NCI-H82 treated with DMSO at 0.1 percent for 48 hours (cell line): ENCODE results near the gene MANSC4.
"Not testable (repeated sequence)": the region's sequence is repeated elsewhere in the genome, so short reads cannot be mapped to it uniquely, and the experiment has no call there.

Experiments
- DNase-seq: peaks from one replicate; lab custom pipeline; 2025; ENCODE audit not compliant: unreplicated experiment; lab: John Stamatoyannopoulos, UW

Gene MANSC4

DNA sequence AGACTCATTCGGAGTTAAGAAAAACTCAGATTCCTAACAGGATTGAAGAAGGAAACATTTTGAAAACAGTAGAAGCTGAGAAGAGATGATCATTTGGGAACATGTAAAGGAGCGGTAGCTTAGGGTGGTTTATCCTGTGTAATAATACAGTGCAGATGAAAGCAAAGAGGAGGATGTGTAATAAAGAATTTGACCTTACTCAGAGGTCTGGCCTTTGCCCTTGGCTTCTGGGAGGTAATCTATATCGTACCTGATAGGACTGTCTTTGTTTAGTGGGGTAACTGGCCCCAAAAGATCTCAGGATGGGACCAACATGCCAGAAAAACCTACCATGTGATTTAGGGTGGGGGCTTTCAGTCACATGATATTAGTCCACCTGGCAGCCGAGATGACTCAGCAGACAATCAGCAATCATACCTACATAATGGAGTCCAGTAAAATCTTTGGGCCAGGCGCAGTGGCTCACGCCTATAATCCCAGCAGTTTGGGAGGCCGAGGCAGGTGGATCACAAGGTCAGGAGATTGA, 23.3 kb downstream of the MANSC4 start:
- no peak for DNase-seq

- no peak for DNase-seq
Observed at GRCh38 chr12:27754795-27755194, 25.2 kb downstream of the MANSC4 start.

DNA sequence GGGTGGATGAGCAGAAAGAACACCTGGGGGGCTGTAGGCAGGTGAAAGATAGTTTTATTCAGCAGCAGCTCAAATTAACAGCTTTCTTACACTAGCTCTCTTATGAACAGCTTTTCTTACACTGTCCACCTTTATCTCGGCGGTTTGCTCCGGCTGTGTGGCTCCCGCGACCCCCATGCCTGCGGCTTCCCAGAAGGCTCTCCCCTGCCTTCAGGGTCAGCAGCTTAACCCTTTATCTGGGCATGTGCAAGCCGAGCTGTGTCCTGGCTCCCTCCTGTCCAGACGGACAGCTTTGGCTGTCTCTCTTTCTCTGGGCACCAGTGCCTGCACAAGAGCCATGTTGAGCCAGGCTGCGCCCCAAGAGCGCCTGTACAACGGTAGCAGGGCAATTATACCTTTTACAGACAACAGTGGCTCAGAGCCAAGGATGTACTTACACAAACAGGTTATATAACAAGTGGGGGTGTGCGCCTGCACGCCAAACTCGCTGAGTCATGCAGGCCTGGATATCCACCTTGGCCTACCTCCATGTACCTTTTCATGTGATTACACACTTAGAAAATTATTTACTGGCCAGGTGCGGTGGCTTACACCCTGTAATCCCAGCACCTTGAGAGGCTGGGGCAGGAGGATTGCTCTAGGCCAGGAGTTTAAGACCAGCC, 28.5 kb downstream of the MANSC4 start:
- no peak for DNase-seq

DNA sequence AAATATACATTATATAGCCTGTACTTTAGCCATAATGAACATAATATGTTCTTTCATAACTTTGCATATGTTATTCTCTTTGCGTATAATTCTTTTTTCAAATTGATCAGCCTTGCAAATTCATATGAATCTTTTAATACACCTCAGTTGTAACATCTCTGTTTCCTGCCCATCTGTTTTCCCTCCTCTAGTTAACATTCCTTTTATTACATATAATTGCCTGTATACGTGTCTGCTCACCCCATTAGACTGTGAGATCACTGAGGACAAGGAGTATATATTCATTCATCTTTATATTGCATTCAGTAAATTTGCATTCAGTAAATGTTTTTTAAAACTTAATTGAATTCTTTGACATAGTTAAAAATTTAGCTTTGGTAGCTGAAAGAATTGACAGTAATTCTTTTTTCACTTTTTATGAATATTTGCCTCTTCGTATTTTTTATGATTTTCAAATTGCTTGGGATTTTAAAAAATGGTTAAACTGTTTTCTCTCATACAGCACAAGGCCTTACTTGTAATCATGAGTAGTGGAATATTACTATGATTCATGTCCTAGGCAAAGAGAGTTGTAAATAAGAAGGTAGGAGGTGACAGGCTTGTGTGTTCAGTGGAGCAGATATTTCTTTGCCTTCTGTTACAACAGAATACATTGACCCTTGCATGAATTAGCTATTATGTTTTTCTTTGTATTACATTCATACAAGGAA, 32.8 kb downstream of the MANSC4 start:
- DNase-seq: no peak

- not testable (repeated sequence) for DNase-seq
Observed at GRCh38 chr12:27745734-27746133, 34.3 kb downstream of the MANSC4 start.

- no peak for DNase-seq
Observed at GRCh38 chr12:27743601-27744000, 36.4 kb downstream of the MANSC4 start.

- not testable (repeated sequence) for DNase-seq
Observed at GRCh38 chr12:27734321-27734720, 45.7 kb downstream of the MANSC4 start.

DNA sequence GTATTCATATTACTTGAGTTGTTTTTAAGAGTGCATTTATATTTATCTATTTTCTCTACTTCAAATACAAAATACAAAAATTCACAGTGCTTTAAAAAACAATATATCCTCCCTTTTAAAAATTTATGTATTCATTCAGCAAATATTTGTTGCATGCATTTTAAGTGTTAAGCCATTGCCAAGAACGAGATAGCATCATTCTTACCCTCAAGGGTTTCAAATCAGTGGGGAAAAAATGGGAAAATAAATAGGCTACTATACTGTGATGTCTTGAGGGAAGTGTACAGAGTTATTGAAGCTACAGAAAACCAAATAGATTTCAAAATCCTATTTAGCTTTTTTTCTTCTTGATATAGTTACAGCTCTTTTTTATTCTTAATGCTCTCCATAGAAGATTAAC, 46.2 kb downstream of the MANSC4 start:
- no peak for DNase-seq

DNA sequence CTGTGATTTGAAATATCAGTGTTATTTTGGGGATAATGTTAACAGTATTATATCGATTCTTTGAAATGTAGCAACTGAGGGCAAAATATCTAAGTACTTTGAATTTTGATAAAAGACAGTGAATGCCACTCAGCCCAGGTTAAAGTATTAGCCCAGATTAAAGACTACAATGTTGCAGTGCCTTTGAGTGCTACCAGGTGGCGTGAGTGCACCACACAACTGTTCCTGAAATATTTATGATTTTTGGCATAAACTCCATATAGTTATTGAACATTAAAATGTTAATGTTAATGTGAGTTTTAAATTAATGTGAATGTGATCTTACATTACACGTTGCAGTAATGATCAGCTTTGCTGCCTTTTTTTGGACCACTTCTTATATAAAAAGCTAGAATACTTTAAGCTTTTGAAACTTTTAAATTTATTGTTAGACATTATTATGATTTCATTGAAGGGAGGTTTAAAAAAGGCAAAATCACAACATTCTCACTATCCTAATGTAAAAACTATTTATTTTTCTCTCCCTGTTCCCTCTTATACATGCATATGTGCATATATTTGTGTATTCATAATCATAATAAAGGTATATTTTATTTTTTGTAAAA, 46.9 kb downstream of the MANSC4 start:
- DNase-seq: no peak

DNA sequence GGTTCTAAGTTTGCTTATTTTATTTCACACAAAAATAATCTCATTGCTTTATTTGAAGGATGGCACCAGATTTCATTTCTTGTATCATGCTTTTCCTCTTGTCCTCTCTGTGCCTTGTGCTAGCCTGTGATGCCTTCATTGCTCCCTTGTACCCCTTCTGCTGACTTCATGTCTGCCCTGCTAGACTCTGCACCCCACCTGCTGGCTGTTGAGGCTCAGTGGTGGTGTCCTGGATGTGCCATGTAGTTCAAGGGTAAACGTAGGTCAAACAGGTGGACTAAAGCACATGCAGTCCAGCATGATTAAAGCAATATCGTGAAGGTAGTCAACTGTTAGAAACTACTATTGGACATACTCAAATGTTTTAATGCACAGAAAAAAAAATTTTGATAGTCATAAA, 47.8 kb downstream of the MANSC4 start:
- no peak for DNase-seq

- no peak for DNase-seq
Observed at GRCh38 chr12:27730097-27730588, 49.9 kb downstream of the MANSC4 start.

GRCh38 chr12:27723212-27723611, 56.8 kb downstream of the MANSC4 start:
- DNase-seq: no peak
